GM11168 (cell line): ENCODE data around the gene EGLN3.
"Not testable (repeated sequence)": the region's sequence is repeated elsewhere in the genome, so short reads cannot be mapped to it uniquely, and the experiment has no call there.

Source experiments
- in situ Hi-C: fragments of 300-500 bp; cut with MboI; formaldehyde crosslinking; loops from one replicate; pipeline ENCODE4 v1.12.0; 2022; ENCODE audit warnings: low sequenced_read_pairs; ENCODE audit not compliant: unreplicated experiment

Gene EGLN3

DNA sequence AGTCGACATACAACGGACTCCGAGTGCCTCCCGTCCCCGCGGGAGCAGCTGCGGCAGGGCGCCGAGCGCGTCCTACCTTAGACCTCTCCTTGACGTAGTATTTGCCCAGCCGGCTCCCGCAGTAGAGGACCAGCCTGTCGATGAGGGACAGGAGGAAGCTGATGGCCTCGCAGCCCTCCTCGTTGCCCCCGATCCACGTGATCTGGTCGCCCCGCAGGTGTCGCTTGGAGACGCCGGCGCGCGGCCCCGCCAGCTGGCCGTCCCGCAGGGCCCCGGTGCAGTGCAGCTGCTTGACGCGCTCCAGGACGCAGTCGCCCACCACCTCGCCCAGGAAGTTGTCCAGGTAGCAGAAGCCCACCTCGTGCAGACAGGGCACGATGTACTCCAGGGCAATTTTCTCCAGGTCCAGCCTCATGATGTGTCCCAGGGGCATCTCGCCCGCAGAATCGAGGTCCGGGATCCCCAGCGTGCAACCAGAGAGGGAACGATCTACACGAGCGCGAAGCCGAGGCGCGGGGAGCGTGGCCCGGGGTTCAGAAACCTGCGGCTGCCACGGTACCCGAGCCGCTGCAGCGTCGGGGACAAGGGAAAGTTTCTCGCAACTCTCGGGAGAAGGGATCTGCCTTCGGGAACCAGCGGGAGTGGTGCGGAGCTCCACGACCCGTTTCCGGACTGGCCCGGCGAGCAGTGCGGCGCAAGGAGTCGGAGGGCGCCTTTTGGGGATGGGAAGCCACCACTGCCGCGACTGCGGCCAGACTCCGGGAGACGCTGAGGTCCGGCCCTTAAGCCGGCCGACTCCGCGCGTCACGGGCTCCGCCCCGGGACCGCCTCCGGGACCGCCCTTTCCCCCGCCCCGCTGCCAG is at the start of gene EGLN3:
TSS of gene EGLN3 (minus strand) at position 755 of the 863 bp plus-strand sequence. CDS start at position 433, 322 bp downstream.
- in situ Hi-C loops: no loop called here

- in situ Hi-C loops: no loop called here
Measured at GRCh38 chr14:34000396-34000795, 49.5 kb upstream of the EGLN3 start.

GRCh38 chr14:33999771-34000291 is 49.0 kb upstream of the EGLN3 start:
- in situ Hi-C loops: no loop called here

DNA sequence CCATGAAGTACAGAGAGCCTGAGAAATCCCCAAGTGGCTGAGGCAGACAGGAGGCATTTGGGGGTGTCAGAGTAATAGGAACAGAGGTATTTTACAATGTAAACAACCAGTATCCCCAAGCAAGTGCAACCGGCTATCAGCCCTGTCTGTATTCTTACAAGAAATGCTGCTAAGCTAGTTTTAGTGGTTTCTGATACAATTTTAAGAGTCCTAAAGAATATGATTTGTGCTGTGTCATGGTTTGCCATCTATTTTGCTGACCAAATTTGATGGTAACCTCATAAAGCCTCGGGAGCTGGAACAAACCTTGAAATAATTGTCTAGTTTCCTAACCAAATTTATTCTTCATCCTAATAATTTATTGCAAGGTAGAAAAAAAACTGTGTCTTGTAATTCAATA is 46.7 kb upstream of the EGLN3 start:
- in situ Hi-C loops: no loop called here

- in situ Hi-C loops: no loop called here
Measured at GRCh38 chr14:33996462-33996861, 45.6 kb upstream of the EGLN3 start.

- in situ Hi-C loops: no loop called here
Measured at GRCh38 chr14:33993246-33993645, 42.4 kb upstream of the EGLN3 start.

DNA sequence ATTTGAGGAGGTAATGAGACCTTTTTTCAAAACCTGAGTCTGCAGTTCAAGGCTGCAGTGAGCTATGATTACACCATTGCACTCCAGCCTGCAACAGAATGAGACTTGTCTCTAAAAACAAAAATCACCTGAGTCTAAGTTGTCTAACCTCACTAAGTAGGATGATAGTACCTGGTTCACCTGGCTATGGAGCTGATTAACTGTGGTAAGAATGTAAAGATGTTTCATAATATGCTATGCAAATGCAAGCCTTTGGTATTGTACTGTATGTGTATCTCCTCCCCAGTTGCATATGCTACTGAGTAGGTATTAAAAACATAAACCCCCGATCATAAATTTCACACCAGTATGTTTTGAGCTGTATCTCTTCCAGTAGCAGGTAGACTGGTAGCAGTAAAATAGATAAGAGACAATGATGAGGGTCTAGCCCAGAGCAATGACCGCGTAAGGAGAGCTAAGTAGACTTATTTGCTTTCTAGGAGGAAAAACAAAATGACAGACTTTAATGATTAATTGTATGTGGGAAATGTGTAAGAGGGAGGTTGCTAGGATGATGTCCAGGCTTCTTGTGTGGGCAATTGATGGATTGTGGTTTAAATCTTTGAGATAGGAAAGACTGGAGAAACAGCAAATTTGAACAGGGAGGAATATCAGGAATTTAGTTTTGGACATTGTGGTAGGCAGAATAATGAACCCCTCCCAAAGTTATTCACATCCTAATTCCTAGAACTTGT is 41.6 kb upstream of the EGLN3 start:
- in situ Hi-C loops: no loop called here

- in situ Hi-C loops: no loop called here
Measured at GRCh38 chr14:33990790-33991189, 39.9 kb upstream of the EGLN3 start.

GRCh38 chr14:33987565-33988080 is 36.7 kb upstream of the EGLN3 start:
- in situ Hi-C loops: no loop called here

- in situ Hi-C loops: no loop called here
Measured at GRCh38 chr14:33986804-33987203, 35.9 kb upstream of the EGLN3 start.

DNA sequence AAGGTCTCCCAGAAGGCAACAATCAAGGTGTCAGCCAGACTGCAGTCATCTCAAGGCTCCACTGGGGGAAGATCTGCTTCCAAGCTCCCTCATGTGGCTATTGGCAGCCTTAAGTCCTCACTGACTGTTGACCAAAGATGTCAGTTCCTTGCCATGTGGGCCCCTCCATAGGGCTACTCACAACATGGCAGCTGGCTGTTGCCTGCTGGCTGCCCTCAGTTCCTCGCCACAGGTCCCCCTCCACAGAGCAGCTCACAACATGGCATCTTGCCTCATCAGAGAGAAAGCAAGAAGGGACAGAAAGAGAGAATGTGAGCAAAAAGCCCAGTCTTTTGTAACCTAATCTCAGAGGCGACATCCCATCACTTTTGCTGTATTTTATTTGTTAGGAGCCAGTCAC is 34.4 kb upstream of the EGLN3 start:
- in situ Hi-C loops: no loop called here

DNA sequence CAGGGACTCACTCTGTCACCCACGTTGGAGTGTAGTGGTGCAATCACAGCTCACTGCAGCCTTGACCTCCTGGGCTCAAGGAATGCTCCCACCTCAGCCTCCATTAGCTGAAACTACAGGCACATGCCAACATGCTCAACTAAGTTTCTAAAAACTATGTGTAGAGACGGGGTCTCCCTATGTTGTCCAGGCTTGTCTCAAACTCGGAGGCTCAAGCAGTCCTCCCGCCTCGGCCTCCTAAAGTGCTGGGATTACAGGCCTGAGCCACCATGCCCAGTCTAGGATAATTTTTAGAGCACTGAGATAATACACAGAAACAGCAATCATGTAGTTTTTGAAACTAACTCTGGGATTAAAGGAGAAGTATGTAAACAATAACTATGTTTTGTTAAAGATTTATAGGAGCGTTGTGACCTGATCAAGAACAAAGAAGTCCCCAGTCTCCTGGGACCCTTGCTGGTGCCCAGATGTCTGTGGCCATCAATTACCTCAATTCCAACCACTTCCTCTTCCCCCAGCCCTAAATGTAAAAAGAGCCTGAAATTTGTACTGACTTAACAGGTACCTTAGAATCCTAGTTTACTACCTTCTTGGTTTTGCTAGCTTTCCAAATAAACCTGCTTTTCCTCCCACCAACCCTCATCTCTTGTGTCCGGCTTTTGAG is 28.9 kb upstream of the EGLN3 start:
- in situ Hi-C loops: no loop called here

GRCh38 chr14:33978892-33979612 is 28.2 kb upstream of the EGLN3 start:
- in situ Hi-C loops: no loop called here

- in situ Hi-C loops: no loop called here
Measured at GRCh38 chr14:33972583-33973081, 21.8 kb upstream of the EGLN3 start.

DNA sequence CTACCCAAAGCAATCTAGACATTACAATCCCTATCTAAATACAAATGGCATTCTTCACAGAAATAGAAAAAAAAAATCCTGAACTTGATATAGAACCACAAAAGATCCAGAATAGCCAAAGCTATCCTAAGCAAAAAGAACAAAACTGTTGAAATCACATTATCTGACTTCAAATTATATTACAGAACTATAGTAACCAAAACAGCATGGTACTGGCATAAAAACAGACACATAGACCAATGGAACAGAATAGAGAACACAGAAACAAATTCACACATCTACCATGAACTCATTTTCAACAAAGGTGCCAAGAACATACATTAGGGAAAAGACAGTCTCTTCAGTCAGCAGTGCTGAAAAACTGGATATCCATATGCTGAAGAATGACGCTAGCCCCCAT is 19.0 kb upstream of the EGLN3 start:
- in situ Hi-C loops: not testable (repeated sequence)

- in situ Hi-C loops: no loop called here
Measured at GRCh38 chr14:33968722-33969121, 17.8 kb upstream of the EGLN3 start.

GRCh38 chr14:33967138-33967537 is 16.3 kb upstream of the EGLN3 start:
- in situ Hi-C loops: no loop called here

DNA sequence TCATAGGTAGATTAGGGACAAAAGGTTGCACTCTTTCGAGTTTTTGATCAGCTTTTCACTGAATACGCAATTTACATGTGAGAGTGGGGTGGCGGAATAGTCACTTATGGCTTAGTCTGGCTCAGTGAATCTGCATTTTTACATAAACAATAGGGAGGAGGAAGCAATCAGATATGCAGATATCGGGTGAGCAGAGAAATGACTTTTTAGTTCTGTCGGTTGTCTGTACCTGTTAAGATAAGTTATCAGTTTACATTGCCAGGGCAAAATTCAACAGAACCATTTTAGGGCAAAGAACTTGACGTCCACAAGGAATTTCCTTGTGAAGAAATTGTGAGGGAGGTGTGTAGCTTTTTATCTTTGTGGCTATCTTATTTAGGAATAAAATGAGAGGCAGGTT is 15.4 kb upstream of the EGLN3 start:
- in situ Hi-C loops: no loop called here

DNA sequence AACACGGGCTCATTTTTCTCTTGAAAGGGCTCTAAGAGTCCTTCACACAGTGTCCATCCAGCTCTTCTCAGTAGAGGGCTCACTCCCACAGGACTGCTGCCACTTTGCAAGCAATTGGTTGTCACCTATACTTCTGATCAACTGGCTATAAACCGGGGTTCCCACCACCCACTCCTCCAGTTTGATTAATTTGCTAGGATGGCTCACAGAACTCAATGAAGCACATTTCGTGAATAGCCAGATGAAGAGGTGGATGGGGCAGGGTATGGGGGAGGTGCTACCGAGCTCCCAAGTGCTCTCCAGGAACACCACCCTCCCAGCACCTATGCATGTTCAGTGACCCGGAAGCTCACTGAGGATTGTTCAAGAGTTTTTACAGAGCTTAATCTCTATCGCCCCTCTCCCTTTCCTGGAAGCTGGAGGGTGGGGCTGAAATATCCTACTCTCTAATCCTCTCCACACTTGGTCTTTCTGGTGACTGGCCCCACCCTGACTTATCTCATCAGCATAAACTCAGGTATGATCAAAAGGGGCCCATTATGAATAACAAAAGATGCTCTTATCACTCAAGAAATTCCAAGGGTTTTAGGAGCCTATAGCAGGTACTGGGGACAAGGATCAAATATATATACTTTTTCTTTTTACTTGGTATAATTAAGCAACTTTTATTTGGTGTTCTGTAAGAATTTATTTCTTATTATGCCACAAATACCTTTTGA is 13.9 kb upstream of the EGLN3 start:
- in situ Hi-C loops: no loop called here
